Parathyroid adenoma (tissue), 2 donors: ENCODE data around the gene PTGR3.

Experiments
- H2AFZ ChIP-seq: fragments of 300-600 bp; sonication (generic); one replicate; pipeline ENCODE4 v1.7.0; 2017; ENCODE audit warnings: antibody characterized with exemption, mild to moderate bottlenecking
- H3K27ac ChIP-seq: fragments of 300-600 bp; sonication (generic); one replicate; pipeline ENCODE4 v1.7.0; 2017
- H3K27me3 ChIP-seq: fragments of 300-600 bp; sonication (generic); one replicate; pipeline ENCODE4 v1.7.0; 2017; ENCODE audit warnings: low read length; ENCODE audit not compliant: control insufficient read depth, insufficient read depth
- H3K36me3 ChIP-seq: fragments of 300-600 bp; sonication (generic); one replicate; pipeline ENCODE4 v1.7.0; 2017; ENCODE audit warnings: low read length; ENCODE audit not compliant: control insufficient read depth, insufficient read depth
- H3K4me1 ChIP-seq: fragments of 300-600 bp; sonication (generic); one replicate; pipeline ENCODE4 v1.7.0; 2017; ENCODE audit warnings: control low read depth
- H3K4me2 ChIP-seq: fragments of 300-600 bp; sonication (generic); one replicate; pipeline ENCODE4 v1.7.0; 2017; ENCODE audit warnings: low read length
- H3K4me3 ChIP-seq: fragments of 300-600 bp; sonication (generic); one replicate; pipeline ENCODE4 v1.7.0; 2017; ENCODE audit warnings: low read depth, low read length
- H3K79me2 ChIP-seq: fragments of 300-600 bp; sonication (generic); one replicate; pipeline ENCODE4 v1.7.0; 2017; ENCODE audit warnings: control low read depth
- H3K9ac ChIP-seq: fragments of 300-600 bp; sonication (generic); one replicate; pipeline ENCODE4 v1.7.0; 2017; ENCODE audit warnings: mild to moderate bottlenecking
- H3K9me3 ChIP-seq: fragments of 300-600 bp; sonication (generic); one replicate; pipeline ENCODE4 v1.7.0; 2017; ENCODE audit warnings: low read length; ENCODE audit not compliant: control insufficient read depth
- CTCF ChIP-seq: fragments of 300-600 bp; sonication (generic); IDR thresholded peaks from one replicate; pipeline ENCODE4 v1.7.0; 2017; ENCODE audit warnings: antibody characterized with exemption, mild to moderate bottlenecking
- donor health status: primary hyperparathyroidism.

Gene PTGR3

GRCh38 chr18:75244351-75245313 lies 35.7 kb upstream of the PTGR3 start:
- Histone ChIP-seq H3K9me3 (no peaks in the 10 kb centered on the region), H3K4me1 (peaks cover 5% of the 10 kb centered on the region), H2AFZ (no peak overlapping the region), H3K79me2 (peaks cover 45% of the 10 kb centered on the region), H3K4me2 (no peak overlapping the region), H3K36me3 (no peaks in the 10 kb centered on the region), H3K9ac (no peak overlapping the region), H3K4me3 (no peak overlapping the region), H3K27me3 (no peaks in the 10 kb centered on the region), H3K27ac (no peak overlapping the region)
- TF ChIP-seq CTCF, result no peak

GRCh38 chr18:75241705-75242104 lies 32.8 kb upstream of the PTGR3 start:
- Histone ChIP-seq H3K27ac (no peak overlapping the region), H2AFZ (no peak overlapping the region), H3K36me3 (no peaks in the 10 kb centered on the region), H3K4me2 (no peak overlapping the region), H3K9ac (no peak overlapping the region), H3K4me3 (no peak overlapping the region), H3K27me3 (no peaks in the 10 kb centered on the region), H3K9me3 (no peaks in the 10 kb centered on the region), H3K4me1 (no peaks in the 10 kb centered on the region), H3K79me2 (peaks cover 59% of the 10 kb centered on the region)
- TF ChIP-seq CTCF, result no peak

- Histone ChIP-seq H3K9me3 (no peaks in the 10 kb centered on the region), H3K4me2 (no peak overlapping the region), H3K36me3 (no peaks in the 10 kb centered on the region), H3K4me3 (no peak overlapping the region), H3K79me2 (peaks cover 67% of the 10 kb centered on the region), H2AFZ (no peak overlapping the region), H3K27ac (no peak overlapping the region), H3K4me1 (no peaks in the 10 kb centered on the region), H3K27me3 (no peaks in the 10 kb centered on the region), H3K9ac (no peak overlapping the region)
- no peak for TF ChIP-seq CTCF
Observed at GRCh38 chr18:75240433-75240832, 31.5 kb upstream of the PTGR3 start.

GRCh38 chr18:75238786-75239185 lies 29.8 kb upstream of the PTGR3 start:
- Histone ChIP-seq H3K27ac (no peak overlapping the region), H3K36me3 (no peaks in the 10 kb centered on the region), H3K9ac (no peak overlapping the region), H3K27me3 (no peaks in the 10 kb centered on the region), H3K4me2 (no peak overlapping the region), H2AFZ (no peak overlapping the region), H3K9me3 (no peaks in the 10 kb centered on the region), H3K4me3 (no peak overlapping the region), H3K4me1 (no peaks in the 10 kb centered on the region), H3K79me2 (peaks cover 77% of the 10 kb centered on the region)
- no peak for TF ChIP-seq CTCF

GRCh38 chr18:75238100-75238499 lies 29.2 kb upstream of the PTGR3 start:
- Histone ChIP-seq H3K9me3 (no peaks in the 10 kb centered on the region), H3K4me3 (no peak overlapping the region), H3K36me3 (no peaks in the 10 kb centered on the region), H3K4me2 (no peak overlapping the region), H3K9ac (no peak overlapping the region), H3K27ac (no peak overlapping the region), H3K79me2 (peaks cover 83% of the 10 kb centered on the region), H3K27me3 (no peaks in the 10 kb centered on the region), H2AFZ (no peak overlapping the region), H3K4me1 (no peaks in the 10 kb centered on the region)
- TF ChIP-seq CTCF, result no peak
